HEK293 (cell line): ENCODE data around the gene DRC3.

Experiments
- AEBP2 ChIP-seq: fragments of 450-650 bp; formaldehyde crosslinking; IDR thresholded peaks from 2 replicates; pipeline ENCODE4 v1.5.1; 2016; ENCODE audit warnings: missing biosample characterization, missing genetic modification characterization, borderline replicate concordance
- CTCF ChIP-seq: fragments of 450-650 bp; formaldehyde crosslinking; IDR thresholded peaks from 2 replicates; pipeline ENCODE4 v1.5.1; 2016; ENCODE audit warnings: missing biosample characterization, missing genetic modification characterization
- MEIS1 ChIP-seq: sonication (generic); formaldehyde crosslinking; IDR thresholded peaks from 2 replicates; pipeline ENCODE4 v1.8.1; 2022; ENCODE audit warnings: missing genetic modification reagents, mild to moderate bottlenecking, borderline replicate concordance
- PATZ1 ChIP-seq: fragments of 450-650 bp; formaldehyde crosslinking; IDR thresholded peaks from 2 replicates; pipeline ENCODE4 v1.5.1; 2016; ENCODE audit warnings: missing biosample characterization, missing genetic modification characterization
- PBX3 ChIP-seq: sonication (generic); formaldehyde crosslinking; IDR thresholded peaks from 2 replicates; pipeline ENCODE4 v1.8.1; 2022; ENCODE audit warnings: mild to moderate bottlenecking, moderate library complexity, missing genetic modification reagents
- RBAK ChIP-seq: fragments of 450-650 bp; formaldehyde crosslinking; IDR thresholded peaks from 2 replicates; pipeline ENCODE4 v1.5.1; 2016; ENCODE audit warnings: missing biosample characterization, missing genetic modification characterization
- YY1 ChIP-seq: fragments of 450-650 bp; formaldehyde crosslinking; IDR thresholded peaks from 2 replicates; pipeline ENCODE4 v1.5.1; 2018; ENCODE audit warnings: missing biosample characterization, missing genetic modification characterization
- ZNF112 ChIP-seq: fragments of 450-650 bp; formaldehyde crosslinking; IDR thresholded peaks from 2 replicates; pipeline ENCODE4 v1.5.0; 2017; ENCODE audit warnings: missing biosample characterization, missing genetic modification characterization
- ZNF157 ChIP-seq: fragments of 450-650 bp; formaldehyde crosslinking; IDR thresholded peaks from 2 replicates; pipeline ENCODE4 v1.5.1; 2016; ENCODE audit warnings: missing biosample characterization, missing genetic modification characterization
- ZNF311 ChIP-seq: fragments of 450-650 bp; formaldehyde crosslinking; IDR thresholded peaks from 2 replicates; pipeline ENCODE4 v1.5.1; 2017; ENCODE audit warnings: missing biosample characterization, missing genetic modification characterization, borderline replicate concordance
- ZNF350 ChIP-seq: fragments of 450-650 bp; formaldehyde crosslinking; IDR thresholded peaks from 2 replicates; pipeline ENCODE4 v1.5.0; 2017; ENCODE audit warnings: missing biosample characterization, mild to moderate bottlenecking, missing genetic modification characterization
- ZNF654 ChIP-seq: fragments of 450-650 bp; formaldehyde crosslinking; IDR thresholded peaks from 2 replicates; pipeline ENCODE4 v1.5.1; 2016; ENCODE audit warnings: low read depth, missing biosample characterization, missing genetic modification characterization
- ZNF670 ChIP-seq: fragments of 450-650 bp; formaldehyde crosslinking; IDR thresholded peaks from 2 replicates; pipeline ENCODE4 v1.5.1; 2016; ENCODE audit warnings: missing biosample characterization, missing genetic modification characterization, low read depth
- ZNF76 ChIP-seq: fragments of 450-650 bp; formaldehyde crosslinking; IDR thresholded peaks from 2 replicates; pipeline ENCODE4; 2016; ENCODE audit warnings: low read depth, missing biosample characterization, missing genetic modification characterization, borderline replicate concordance

- no peak for TF ChIP-seq ZNF112 (tag by site-specific recombination)
- TF ChIP-seq YY1: no peak
- no peak for TF ChIP-seq CTCF (tag by site-specific recombination)
- TF ChIP-seq PATZ1 (tag by site-specific recombination): no peak
- TF ChIP-seq ZNF76: no peak
- TF ChIP-seq ZNF157: no peak
- TF ChIP-seq ZNF670: no peak
- TF ChIP-seq PBX3 (CRISPR knock-in tag): no peak
- no peak for TF ChIP-seq RBAK
- TF ChIP-seq ZNF654 (tag by site-specific recombination): no peak
- TF ChIP-seq ZNF311 (tag by site-specific recombination): no peak
- no peak for TF ChIP-seq AEBP2 (tag by site-specific recombination)
- no peak for TF ChIP-seq MEIS1
- no peak for TF ChIP-seq ZNF350
Observed at GRCh38 chr17:18028114-18028951, 55.7 kb downstream of the DRC3 start.
